ENCODE results near the gene RPH3AL. TPM values are rescaled to one million over a fixed set of nuclear protein-coding genes. Genes with fewer than 3 reads are reported as not detected.

Gene RPH3AL
- total RNA-seq, 1 experiment from 2014 or later, result 2.5 TPM

DNA sequence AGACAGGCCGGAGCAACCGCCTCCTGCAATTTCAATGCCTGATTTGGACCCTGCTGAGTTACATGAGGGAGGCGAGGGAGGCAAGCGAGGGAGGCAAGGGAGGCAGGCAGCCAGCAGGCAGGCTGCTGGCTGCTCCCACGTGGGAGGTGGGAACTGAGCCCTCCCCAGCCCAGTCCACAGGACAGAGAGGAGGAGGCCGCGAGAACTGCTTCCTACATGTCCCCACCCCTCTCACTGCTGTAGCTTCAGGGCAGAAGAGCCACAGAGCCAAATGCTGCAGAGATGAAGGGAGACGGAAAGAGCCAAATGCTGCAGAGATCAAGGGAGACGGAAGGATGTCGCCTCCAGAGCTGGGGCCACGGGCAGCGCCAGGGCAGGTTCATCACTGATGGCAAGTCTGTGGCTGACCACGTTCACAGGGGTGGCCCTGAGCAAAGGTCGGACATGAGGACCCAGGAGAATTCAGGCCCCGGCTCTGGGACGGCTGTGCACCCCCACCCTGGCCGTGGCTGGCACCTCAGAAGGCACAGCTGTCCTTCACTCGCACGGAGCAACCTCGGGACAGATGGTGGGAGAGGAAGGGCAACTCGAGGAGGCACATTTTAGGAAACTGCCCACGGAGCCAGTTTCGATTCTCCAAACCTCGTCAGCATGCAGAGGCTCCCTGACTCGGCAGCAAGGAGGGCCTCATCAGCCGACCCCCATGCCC, 21.5 kb downstream of the RPH3AL start:
- Histone ChIP-seq H3K4me1 (replicated peaks) (no peaks in the 10 kb centered on the region), H3K27me3 (replicated peaks) (peaks cover 23% of the 10 kb centered on the region), H3K27ac (no peak overlapping the region), H3K9me3 (replicated peaks) (no peaks in the 10 kb centered on the region), H3K36me3 (no peaks in the 10 kb centered on the region), H3K4me3 (no peak overlapping the region)
- no peak for DNase-seq (ENCODE audit: low read depth in 1 of 2, low spot score in 2 of 2)

DNA sequence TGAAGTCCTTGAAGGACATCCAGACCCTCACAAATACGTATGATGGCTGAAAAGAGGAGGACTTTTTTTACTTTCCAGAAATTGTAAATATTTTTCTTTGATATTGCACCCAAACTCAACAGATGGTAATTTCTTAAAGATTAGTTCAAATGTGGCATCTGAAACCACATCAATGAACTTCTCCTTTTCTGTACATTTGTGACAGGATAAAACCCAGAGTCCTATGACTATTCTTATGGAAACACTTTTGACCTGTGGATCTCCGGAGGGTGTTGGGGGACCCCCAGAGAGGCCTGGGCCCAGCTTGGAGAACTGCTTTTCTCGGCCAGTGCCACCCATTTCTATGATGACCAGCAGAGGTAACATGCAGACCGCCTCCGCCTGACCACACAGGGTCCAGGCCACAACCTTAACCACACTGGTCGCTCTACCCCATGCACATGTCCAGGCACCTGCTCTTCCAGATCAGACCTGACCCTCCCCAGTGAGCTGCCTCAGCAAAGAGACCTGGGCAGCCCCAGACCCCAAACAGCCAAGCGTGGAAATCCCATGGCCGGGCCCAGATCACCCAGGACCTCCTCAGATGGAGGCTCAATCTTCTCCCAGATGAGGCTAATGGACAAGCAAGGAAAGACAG, 22.7 kb downstream of the RPH3AL start:
- no peaks in the 10 kb centered on the region for H3K4me1 ChIP-seq (replicated peaks)
- H3K4me3 ChIP-seq, result no peak overlapping the region
- H3K9me3 ChIP-seq (replicated peaks), result no peaks in the 10 kb centered on the region
- no peak for DNase-seq (ENCODE audit: low read depth in 1 of 2, low spot score in 2 of 2)
- no peak overlapping the region for H3K27ac ChIP-seq
- peaks cover 23% of the 10 kb centered on the region for H3K27me3 ChIP-seq (replicated peaks)
- no peaks in the 10 kb centered on the region for H3K36me3 ChIP-seq

DNA sequence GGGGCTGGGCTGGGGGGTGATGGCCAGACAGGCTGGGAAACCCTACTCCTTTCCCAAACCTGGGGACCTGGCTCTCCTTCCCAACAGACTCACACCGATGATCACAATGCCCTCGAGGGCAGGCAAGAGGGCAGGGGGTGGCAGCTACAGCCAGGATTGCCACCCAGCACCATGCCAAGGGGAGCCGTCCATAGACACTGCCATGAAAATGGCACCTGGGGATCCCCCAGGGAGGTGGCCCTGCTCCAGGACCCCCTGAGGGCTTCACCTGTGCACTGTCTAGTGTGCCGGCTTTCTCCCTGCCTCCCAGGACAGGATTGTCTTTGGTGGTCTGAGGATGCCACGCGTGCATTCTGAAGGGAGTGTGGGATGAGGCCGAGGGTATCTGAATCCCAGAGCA, 24.6 kb downstream of the RPH3AL start:
- Histone ChIP-seq H3K9me3 (replicated peaks) (no peaks in the 10 kb centered on the region), H3K27ac (no peak overlapping the region), H3K27me3 (replicated peaks) (peaks cover 14% of the 10 kb centered on the region), H3K4me3 (no peak overlapping the region), H3K4me1 (replicated peaks) (no peaks in the 10 kb centered on the region), H3K36me3 (no peaks in the 10 kb centered on the region)
- DNase-seq (ENCODE audit: low read depth in 1 of 2, low spot score in 2 of 2), result no peak

DNA sequence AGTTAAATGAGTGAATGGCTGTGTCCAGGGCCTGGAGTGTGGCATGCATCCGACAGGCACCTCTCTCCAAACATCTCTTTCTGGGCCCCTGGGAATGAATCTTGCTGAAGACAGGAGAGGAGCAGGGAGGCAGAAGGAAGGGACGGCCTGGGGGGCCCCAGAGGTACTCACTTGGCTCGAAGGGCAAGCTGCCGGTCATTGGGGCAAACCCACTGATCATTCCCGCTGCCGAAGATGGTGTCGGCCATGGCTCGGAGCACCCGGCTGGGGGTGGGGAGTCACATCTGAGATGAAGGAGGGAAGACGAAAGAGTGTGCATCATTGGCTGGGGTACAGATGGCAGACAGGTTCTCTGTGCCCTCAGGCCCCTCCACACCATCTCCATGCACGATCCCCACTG, 25.3 kb downstream of the RPH3AL start:
- no peaks in the 10 kb centered on the region for H3K4me1 ChIP-seq (replicated peaks)
- no peak overlapping the region for H3K4me3 ChIP-seq
- H3K36me3 ChIP-seq, result no peaks in the 10 kb centered on the region
- H3K27ac ChIP-seq, result no peak overlapping the region
- H3K27me3 ChIP-seq (replicated peaks), result peaks cover 10% of the 10 kb centered on the region
- no peak for DNase-seq (ENCODE audit: low read depth in 1 of 2, low spot score in 2 of 2)
- H3K9me3 ChIP-seq (replicated peaks), result no peaks in the 10 kb centered on the region

DNA sequence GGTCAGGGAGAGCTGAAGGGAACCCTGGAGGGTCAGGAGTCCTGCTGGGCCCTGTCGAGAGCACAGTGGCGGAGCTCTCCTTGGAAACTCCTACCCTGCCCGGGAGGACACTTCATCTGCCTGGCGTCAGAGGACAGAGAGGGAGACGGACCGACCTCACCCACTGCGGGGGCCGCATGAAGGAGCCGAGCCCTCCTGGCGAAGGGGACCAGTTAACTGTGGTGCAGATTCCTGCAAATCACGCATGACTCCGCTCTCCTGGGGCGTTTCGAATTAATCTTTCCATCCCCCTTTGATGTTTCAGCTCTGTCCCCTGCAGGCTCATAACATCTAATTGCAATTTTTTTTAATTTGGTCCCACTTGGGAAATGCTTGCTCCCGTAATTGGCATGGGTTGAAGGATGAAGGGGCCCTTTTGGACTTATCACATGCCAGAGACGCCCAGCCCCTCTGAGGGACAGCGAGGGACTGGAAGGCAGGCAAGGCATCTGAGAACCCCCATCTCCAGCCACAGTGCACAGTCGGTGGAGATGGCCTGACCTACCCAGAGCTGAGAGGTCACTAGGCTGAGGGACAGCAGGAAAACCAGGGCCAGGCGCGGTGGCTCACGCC, 26.5 kb downstream of the RPH3AL start:
- Histone ChIP-seq H3K4me3 (no peak overlapping the region), H3K27me3 (replicated peaks) (0 out of 2 replicates have a peak, but pooled peaks cover 8% of the 10 kb centered on the region), H3K9me3 (replicated peaks) (no peaks in the 10 kb centered on the region), H3K27ac (no peak overlapping the region), H3K4me1 (replicated peaks) (no peaks in the 10 kb centered on the region), H3K36me3 (no peaks in the 10 kb centered on the region)
- no peak for DNase-seq (ENCODE audit: low read depth in 1 of 2, low spot score in 2 of 2)

DNA sequence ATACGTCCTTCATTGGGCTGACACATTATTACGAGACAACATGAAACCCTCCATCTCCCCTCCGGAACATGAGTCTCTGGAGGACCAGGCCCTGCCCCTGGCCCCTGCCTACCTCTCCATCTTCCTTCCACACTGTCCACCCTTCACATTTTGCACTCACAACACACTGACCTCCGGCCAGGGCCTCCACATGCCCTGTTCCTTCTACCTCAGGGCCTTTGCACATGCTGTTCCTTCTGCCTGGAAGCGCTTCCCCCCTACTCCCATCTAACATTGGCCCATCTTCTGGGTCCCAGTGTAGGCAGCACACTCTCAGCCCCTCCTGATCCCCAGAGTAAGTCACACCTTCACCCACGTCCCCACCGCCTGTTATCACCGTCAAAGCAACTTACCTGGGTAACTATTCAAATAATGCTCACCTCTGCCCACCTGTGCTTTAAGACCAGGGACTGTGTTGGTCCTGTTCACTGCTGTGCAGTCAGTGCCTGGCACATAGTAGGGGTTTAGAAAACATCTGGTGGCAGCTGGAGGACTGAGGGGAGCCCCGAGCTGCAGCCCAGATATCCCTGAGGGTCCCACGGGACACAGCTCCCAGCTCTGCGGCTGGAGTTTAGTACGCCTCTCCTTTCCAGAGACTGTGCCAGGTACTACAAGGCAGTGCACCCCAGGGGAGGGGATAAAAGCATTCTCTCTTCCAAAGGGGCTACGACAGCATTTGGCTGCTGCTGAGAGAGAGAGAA, 27.2 kb downstream of the RPH3AL start:
- H3K9me3 ChIP-seq (replicated peaks), result no peaks in the 10 kb centered on the region
- H3K36me3 ChIP-seq, result no peaks in the 10 kb centered on the region
- 0 out of 2 replicates have a peak, but pooled peaks cover 8% of the 10 kb centered on the region for H3K27me3 ChIP-seq (replicated peaks)
- no peak overlapping the region for H3K27ac ChIP-seq
- no peak for DNase-seq (ENCODE audit: low read depth in 1 of 2, low spot score in 2 of 2)
- no peaks in the 10 kb centered on the region for H3K4me1 ChIP-seq (replicated peaks)
- no peak overlapping the region for H3K4me3 ChIP-seq

DNA sequence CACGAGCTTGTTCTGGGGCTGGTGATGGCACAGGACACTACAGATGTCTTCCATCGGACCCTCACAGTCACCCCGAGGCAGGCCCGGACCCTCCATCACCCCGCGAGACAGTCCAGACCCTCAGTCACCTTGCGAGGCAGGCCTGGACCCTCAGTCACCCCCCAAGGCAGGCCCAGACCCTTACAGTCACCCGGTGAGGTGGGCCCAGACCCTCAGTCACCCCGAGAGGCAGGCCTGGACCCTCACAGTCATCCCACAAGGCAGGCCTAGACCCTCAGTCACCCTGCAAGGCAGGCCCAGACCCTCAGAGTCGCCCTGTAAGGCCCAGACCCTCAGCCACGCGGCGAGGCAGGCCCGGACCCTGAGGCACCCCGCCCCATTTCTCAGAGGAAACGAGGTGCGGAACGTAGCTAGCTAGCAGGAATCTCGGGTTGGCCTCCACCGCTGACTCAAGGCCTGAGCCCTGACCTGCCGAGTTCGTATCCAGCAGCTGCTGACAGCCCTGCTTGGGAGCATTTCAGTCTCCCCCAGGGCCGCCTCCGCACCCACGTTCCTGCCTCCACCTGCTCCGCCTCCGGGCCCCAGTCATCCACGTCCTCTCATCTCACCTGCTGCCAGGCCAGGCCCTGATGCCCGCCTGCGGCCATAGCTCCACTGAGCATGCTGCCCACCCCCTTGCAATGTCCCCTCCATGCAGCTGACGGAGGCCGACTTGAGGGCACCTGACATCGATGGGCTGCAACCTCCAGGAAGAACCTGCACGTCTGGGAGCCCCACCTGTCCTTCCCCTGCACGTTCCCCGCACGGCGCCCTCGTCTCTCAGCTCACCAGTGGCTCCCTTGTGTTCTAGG, 28.7 kb downstream of the RPH3AL start:
- no peak overlapping the region for H3K27ac ChIP-seq
- DNase-seq (ENCODE audit: low read depth in 1 of 2, low spot score in 2 of 2), result no peak

DNA sequence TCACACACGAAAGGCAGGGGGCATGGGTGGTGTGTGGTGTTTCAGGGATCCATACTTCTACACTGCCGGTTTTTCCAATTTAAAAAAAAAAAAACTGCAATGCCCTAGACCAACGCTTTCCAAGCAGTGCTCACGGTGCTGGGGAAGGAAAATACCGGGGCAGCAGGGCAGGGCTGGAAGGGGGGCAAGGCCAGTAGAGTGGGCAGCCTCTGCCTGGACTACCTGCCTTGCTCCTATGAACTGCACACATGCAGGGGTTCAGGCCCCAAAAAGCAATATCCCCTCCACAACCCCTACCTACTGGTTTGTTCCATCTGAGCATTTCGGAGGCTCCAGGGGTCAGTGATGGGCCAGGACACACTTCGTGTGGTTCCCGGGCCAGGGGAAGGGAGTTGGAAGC, 29.4 kb downstream of the RPH3AL start:
- H3K4me3 ChIP-seq, result no peak overlapping the region

More for the DNA sequence above, 28.7 kb downstream of the RPH3AL start:
- Histone ChIP-seq H3K4me1 (replicated peaks) (no peaks in the 10 kb centered on the region), H3K4me3 (no peak overlapping the region), H3K9me3 (replicated peaks) (no peaks in the 10 kb centered on the region), H3K36me3 (no peaks in the 10 kb centered on the region), H3K27me3 (replicated peaks) (0 out of 2 replicates have a peak, but pooled peaks cover 5% of the 10 kb centered on the region)

DNA sequence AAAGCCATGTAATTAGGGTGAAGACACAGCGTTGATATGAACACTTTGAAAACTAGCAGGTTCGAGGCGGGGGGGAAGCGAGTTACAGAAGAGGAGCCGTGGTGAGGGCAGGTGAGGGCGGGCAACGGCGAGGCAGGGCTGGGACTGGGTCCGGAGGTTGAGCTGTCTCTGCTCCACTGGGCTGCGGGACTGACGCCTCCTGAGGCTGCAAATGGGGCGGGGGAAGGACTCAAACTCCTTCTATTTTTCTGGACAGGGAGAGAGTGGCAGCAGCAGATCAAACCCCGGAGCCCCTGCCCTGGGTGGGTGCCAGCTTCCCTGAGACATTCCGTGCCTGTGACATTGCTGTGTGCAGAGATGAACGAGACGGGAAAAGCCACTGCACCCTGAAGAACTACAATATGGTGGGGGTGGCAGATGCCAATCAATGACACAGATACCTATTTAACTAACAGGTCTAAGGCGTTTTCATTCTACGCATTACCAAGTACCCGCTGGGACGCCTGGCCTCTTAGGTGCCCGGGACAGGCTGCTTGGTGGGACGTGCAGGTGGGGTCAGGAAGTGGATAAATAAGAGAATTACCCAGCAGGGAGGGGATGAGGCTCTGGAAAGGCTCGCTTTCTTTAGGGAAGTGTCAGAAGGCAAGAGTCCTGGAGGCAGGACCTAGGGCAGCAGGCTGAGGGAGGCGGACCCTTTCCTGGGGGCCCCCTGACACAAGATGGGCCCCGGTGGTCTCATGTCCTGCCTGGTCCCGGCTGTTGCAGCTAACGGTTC, 30.4 kb downstream of the RPH3AL start:
- no peak overlapping the region for H3K4me3 ChIP-seq
- H3K36me3 ChIP-seq, result no peaks in the 10 kb centered on the region
- DNase-seq (ENCODE audit: low read depth in 1 of 2, low spot score in 2 of 2), result no peak
- no peaks in the 10 kb centered on the region for H3K4me1 ChIP-seq (replicated peaks)
- H3K27me3 ChIP-seq (replicated peaks), result no peaks in the 10 kb centered on the region
- no peaks in the 10 kb centered on the region for H3K9me3 ChIP-seq (replicated peaks)
- H3K27ac ChIP-seq, result no peak overlapping the region

More for the DNA sequence above, 29.4 kb downstream of the RPH3AL start:
- no peaks in the 10 kb centered on the region for H3K4me1 ChIP-seq (replicated peaks)
- no peaks in the 10 kb centered on the region for H3K27me3 ChIP-seq (replicated peaks)
- H3K9me3 ChIP-seq (replicated peaks), result no peaks in the 10 kb centered on the region
- no peak overlapping the region for H3K27ac ChIP-seq
- no peak for DNase-seq (ENCODE audit: low read depth in 1 of 2, low spot score in 2 of 2)
- no peaks in the 10 kb centered on the region for H3K36me3 ChIP-seq

DNA sequence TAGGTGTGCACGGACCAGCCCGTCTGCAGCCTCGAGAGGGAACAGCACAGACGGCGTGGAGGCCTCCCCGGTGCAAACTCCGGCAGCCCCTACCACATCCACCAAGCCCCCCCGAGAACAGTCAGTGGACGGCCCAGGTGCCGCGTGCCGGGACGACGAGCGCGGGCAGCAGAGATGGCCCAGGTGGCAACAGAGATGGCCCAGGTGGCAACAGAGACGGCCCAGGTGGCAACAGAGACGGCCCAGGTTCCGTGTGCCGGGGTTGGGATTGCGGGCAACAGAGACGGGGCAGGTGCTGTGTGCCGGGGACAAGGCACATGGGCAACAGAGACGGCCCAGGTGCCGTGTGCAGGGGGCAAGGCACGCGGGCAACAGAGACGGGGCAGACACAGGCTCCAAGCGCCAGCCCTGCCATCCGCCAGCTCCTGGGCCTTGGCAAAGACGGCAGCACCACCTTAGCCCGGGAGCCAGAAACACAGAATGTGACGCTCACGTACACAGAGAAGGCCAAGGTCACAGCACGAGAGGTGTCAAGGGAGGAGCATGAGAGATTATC, 31.1 kb downstream of the RPH3AL start:
- Histone ChIP-seq H3K36me3 (no peaks in the 10 kb centered on the region), H3K9me3 (replicated peaks) (no peaks in the 10 kb centered on the region), H3K4me3 (no peak overlapping the region), H3K27ac (no peak overlapping the region), H3K4me1 (replicated peaks) (no peaks in the 10 kb centered on the region), H3K27me3 (replicated peaks) (no peaks in the 10 kb centered on the region)
- no peak for DNase-seq (ENCODE audit: low read depth in 1 of 2, low spot score in 2 of 2)

DNA sequence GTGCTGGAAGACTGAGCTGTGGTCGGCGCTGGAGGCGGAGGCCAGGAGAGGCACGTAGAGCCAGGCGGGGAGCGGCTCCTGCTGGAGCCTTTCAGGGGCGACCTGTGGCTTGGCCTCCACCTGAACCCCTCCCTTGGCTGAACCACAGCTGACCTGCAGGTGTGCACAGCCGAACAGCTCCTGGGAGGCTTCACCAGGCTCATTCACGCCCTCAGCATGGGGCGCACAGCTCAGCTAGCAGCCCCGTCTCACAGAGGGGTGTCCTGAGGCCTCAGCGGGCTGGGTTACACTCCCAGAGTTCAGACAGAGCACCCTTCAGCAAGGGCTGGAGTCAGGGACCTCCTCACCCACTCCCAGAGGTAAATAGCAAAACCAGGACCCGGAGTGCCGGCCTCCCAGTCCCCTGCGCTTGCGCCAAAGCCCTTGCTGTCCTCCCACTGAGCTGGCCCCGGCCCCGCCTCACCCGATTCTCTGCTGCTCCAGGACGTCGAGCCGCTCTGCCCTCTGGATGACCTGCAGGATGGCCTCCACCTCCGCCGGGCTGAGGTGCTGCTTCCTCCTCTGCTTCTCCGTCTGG, 31.7 kb downstream of the RPH3AL start:
- DNase-seq (ENCODE audit: low read depth in 1 of 2, low spot score in 2 of 2), result no peak
- H3K36me3 ChIP-seq, result no peaks in the 10 kb centered on the region
- H3K9me3 ChIP-seq (replicated peaks), result no peaks in the 10 kb centered on the region
- H3K4me3 ChIP-seq, result no peak overlapping the region
- H3K27ac ChIP-seq, result no peak overlapping the region
- H3K4me1 ChIP-seq (replicated peaks), result no peaks in the 10 kb centered on the region
- no peaks in the 10 kb centered on the region for H3K27me3 ChIP-seq (replicated peaks)

DNA sequence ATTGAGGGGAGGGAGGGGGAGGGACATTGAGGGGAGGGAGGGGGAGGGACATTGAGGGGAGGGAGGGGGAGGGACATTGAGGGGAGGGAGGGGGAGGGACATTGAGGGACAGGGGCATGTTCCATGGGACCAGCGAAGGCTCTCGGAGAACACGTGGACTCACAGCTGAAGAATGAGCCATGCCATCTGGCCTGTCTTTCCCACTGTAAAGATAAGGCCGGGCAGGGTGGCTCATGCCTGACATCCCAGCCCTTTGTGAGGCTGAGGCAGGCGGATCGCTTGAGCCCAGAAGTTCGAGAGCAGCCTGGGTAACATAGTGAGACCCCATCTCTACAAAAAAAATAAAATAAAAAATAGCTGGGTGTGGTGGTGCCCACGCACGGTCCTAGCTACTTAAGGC, 32.5 kb downstream of the RPH3AL start:
- DNase-seq (ENCODE audit: low read depth in 1 of 2, low spot score in 2 of 2), result no peak
- Histone ChIP-seq H3K4me1 (replicated peaks) (no peaks in the 10 kb centered on the region), H3K36me3 (no peaks in the 10 kb centered on the region), H3K4me3 (no peak overlapping the region), H3K27ac (no peak overlapping the region), H3K27me3 (replicated peaks) (no peaks in the 10 kb centered on the region), H3K9me3 (replicated peaks) (no peaks in the 10 kb centered on the region)

Data from SJSA1 (cell line).